Activated T-helper 1 cell treated with anti-CD3 and anti-CD28 coated beads, Interleukin-12 subunit alpha, Interleukin-12 subunit beta, Interleukin-2, Interleukin-4 antibody, amounts not matched to agents 30 ng/mL and 10 ng/mL and 1 ng/mL, durations not matched to agents 14 hours and 24 hours and 36 hours (primary cell): ENCODE results near the gene OR51V1. TPM values are rescaled to one million over a fixed set of nuclear protein-coding genes. Genes with fewer than 3 reads are reported as not detected.
"Not testable (repeated sequence)": the region's sequence is repeated elsewhere in the genome, so short reads cannot be mapped to it uniquely, and the experiment has no call there.

Experiments used
- DNase-seq: peaks from one replicate; pipeline ENCODE4 v3.0.0; 2021; ENCODE audit warnings: low spot score
- H3K27ac Mint-ChIP-seq: one replicate; pipeline ENCODE4 v1.8.0; 2021; ENCODE audit warnings: mild to moderate bottlenecking, mixed read lengths
- H3K27me3 Mint-ChIP-seq: one replicate; pipeline ENCODE4 v1.8.0; 2022; ENCODE audit warnings: mild to moderate bottlenecking, moderate library complexity, mixed read lengths; ENCODE audit not compliant: insufficient read depth
- H3K36me3 Mint-ChIP-seq: one replicate; pipeline ENCODE4 v1.8.0; 2021; ENCODE audit warnings: low read depth, mixed read lengths
- H3K4me1 Mint-ChIP-seq: one replicate; pipeline ENCODE4 v1.8.0; 2021; ENCODE audit warnings: low read depth, mixed read lengths
- H3K4me3 Mint-ChIP-seq: one replicate; pipeline ENCODE4 v1.8.0; 2021; ENCODE audit warnings: mild to moderate bottlenecking, moderate library complexity, mixed read lengths
- H3K9me3 Mint-ChIP-seq: one replicate; pipeline ENCODE4 v1.8.0; 2021; ENCODE audit warnings: mixed read lengths
- intact Hi-C: fragments of 100-400 bp; cut with micrococcal nuclease; formaldehyde crosslinking; loops from one replicate; pipeline ENCODE4 v1.15.1; 2024
- total RNA-seq: library from RNA; stranded (reverse); gene quantifications from 2 replicates; pipeline ENCODE4 v1.2.3, GENCODE V29; 2022

OR51V1 gene, protein sequence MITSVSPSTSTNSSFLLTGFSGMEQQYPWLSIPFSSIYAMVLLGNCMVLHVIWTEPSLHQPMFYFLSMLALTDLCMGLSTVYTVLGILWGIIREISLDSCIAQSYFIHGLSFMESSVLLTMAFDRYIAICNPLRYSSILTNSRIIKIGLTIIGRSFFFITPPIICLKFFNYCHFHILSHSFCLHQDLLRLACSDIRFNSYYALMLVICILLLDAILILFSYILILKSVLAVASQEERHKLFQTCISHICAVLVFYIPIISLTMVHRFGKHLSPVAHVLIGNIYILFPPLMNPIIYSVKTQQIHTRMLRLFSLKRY
- not detected in 2 replicates for total RNA-seq

DNA sequence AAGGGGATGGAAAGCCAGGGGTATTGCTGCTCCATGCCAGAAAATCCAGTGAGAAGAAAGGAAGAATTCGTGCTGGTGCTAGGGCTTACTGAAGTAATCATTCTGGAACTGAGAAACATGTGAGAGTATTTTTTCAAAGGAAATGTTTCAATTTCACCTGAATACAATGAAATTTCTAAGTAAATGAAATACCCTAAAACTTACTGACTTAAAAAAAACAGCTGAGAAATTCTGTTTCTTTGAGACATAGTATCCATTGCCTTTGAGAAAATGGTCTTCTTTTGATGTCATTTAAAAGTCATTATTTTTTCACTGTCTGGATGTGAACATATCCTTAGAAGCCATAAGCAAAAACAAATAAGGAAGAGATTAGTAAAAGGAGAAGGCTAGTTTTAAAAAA, at the start of gene OR51V1:
Gene OR51V1 (minus strand): TSS at position 101 of the 400 bp plus-strand sequence. CDS start 0 bp downstream, at position 101.
- Mint-ChIP-seq H3K27ac (no peak within 1 kb of the TSS), H3K27me3 (no peaks in the 10 kb centered on the region), H3K9me3 (no peaks in the 10 kb centered on the region), H3K36me3 (no peaks in the 10 kb centered on the region), H3K4me3 (no peak within 1 kb of the TSS), H3K4me1 (no peaks in the 10 kb centered on the region)
- intact Hi-C loops: no loop called here
- no peak for DNase-seq

DNA sequence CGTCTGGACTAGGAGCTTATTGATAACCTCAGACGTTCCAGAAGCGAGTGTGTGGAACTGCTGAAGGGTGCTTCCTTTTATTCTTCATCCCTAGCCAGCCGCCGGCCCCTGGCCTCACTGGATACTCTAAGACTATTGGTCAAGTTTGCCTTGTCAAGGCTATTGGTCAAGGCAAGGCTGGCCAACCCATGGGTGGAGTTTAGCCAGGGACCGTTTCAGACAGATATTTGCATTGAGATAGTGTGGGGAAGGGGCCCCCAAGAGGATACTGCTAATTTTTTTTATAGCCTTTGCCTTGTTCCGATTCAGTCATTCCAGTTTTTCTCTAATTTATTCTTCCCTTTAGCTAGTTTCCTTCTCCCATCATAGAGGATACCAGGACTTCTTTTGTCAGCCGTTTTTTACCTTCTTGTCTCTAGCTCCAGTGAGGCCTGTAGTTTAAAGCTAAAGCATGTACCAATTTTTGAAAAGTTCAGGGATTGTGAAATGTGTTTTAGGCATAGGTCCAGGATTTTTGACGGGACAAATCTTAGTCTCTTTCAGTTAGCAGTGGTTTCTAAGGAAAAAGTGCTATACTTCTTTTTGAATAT, 49.4 kb upstream of the OR51V1 start, which contains the start of gene HBG1:
Gene HBG1 (minus strand): TSS at position 51 of the 590 bp plus-strand sequence. CDS start 53 bp downstream, outside the sequence.
- H3K4me1 Mint-ChIP-seq, intact Hi-C loops, H3K36me3 Mint-ChIP-seq, DNase-seq, H3K4me3 Mint-ChIP-seq, H3K27ac Mint-ChIP-seq, H3K9me3 Mint-ChIP-seq, H3K27me3 Mint-ChIP-seq: not testable (repeated sequence)

DNA sequence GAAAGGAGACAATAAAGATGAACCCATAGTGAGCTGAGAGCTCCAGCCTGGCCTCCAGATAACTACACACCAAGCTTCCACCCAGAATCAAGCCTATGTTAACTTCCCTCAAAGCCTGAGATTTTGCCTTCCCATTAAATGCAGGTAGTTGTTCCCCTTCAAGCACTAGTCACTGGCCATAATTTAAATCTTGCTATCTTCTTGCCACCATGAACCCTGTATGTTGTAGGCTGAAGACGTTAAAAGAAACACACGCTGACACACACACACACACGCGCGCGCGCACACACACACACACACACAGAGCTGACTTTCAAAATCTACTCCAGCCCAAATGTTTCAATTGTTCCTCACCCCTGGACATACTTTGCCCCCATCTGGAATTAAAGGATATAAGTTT, 48.0 kb upstream of the OR51V1 start:
- DNase-seq, intact Hi-C loops, H3K9me3 Mint-ChIP-seq, H3K4me3 Mint-ChIP-seq, H3K4me1 Mint-ChIP-seq, H3K27me3 Mint-ChIP-seq, H3K27ac Mint-ChIP-seq, H3K36me3 Mint-ChIP-seq: not testable (repeated sequence)

DNA sequence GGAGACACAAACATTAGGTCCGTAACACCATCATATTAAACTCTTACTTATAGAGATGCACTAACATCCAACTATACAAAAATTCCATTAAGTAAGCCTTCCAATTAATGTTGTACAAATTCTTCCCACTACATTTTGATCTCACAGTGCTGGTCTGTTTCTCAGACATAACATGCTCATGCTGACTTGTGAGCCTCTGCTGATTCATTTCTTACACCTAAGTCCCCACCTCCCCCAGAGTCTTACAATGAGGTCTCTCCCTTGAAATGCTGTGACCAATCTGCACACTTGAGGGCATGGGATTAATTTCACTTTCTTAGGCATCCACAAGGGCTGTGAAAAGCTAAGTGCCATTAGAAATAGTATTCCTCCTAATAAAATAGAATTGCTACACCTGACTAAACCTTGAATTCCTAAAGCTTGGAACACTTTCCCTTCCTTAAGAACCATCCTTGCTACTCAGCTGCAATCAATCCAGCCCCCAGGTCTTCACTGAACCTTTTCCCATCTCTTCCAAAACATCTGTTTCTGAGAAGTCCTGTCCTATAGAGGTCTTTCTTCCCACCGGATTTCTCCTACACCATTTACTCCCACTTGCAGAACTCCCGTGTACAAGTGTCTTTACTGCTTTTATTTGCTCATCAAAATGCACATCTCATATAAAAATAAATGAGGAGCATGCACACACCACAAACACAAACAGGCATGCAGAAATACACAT, 47.1 kb upstream of the OR51V1 start:
- no peaks in the 10 kb centered on the region for H3K9me3 Mint-ChIP-seq
- DNase-seq: no peak
- no peak overlapping the region for H3K27ac Mint-ChIP-seq
- H3K4me3 Mint-ChIP-seq: no peak overlapping the region
- no peaks in the 10 kb centered on the region for H3K4me1 Mint-ChIP-seq
- H3K27me3 Mint-ChIP-seq: peaks cover 2% of the 10 kb centered on the region
- no peaks in the 10 kb centered on the region for H3K36me3 Mint-ChIP-seq
- intact Hi-C loops: no loop called here

DNA sequence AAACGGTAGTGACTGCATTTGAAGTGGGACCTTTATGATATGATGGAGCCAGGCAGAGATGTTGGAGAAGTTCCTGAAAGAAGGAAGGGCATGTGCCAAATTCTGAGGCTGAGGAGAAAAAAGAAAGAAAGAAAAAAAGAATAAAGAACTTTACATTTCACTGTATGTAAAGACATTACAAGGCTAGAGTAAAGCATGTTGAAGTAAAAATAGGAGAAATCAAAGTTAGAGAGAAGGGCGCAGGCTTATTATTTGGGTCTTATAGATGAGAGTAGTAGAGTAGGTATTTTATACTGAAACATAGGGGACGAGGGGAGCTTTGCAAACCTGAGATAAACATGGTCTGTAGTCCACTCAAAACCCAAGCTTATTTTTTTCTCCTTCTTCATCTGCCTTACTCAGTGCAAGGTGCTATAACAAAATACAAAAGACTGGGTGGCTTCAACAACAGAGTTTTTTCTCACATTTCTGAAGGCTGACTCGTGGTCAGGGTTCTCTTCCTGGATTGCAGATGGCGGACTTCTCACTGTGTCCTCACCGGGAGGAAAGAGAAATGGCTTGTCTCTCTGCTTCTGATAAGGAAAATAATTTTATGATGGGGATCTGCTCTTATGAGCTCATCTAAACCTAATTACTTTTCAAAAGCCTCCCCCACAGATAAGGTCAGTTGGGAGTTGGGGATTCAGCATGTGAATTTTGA, 46.4 kb upstream of the OR51V1 start:
- Mint-ChIP-seq H3K4me1 (no peaks in the 10 kb centered on the region), H3K4me3 (no peak overlapping the region), H3K9me3 (no peaks in the 10 kb centered on the region), H3K27ac (no peak overlapping the region), H3K36me3 (no peaks in the 10 kb centered on the region), H3K27me3 (peaks cover 2% of the 10 kb centered on the region)
- intact Hi-C loops: no loop called here
- DNase-seq: no peak

DNA sequence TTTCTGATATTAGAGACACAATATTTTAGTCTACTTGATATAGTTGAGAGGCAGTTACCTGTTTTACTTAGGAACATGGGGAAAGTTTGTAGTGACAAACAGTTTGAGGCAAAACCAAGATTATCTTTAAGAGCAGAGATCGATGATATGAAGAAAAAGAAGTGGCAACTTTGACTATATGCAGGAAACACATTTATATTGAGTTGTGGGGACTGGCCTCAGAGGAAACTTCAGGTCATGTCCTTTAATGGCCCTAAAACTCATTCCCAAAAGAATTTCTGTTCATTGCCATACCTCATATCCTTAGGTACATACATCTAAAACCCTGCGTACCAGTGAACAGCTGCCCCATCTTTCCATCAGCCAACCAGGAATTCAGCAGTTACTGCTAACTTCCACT, 44.7 kb upstream of the OR51V1 start:
- Mint-ChIP-seq H3K27ac (no peak overlapping the region), H3K36me3 (no peaks in the 10 kb centered on the region), H3K27me3 (peaks cover 2% of the 10 kb centered on the region), H3K9me3 (no peaks in the 10 kb centered on the region), H3K4me1 (no peaks in the 10 kb centered on the region), H3K4me3 (no peak overlapping the region)
- no peak for DNase-seq
- intact Hi-C loops: no loop called here

DNA sequence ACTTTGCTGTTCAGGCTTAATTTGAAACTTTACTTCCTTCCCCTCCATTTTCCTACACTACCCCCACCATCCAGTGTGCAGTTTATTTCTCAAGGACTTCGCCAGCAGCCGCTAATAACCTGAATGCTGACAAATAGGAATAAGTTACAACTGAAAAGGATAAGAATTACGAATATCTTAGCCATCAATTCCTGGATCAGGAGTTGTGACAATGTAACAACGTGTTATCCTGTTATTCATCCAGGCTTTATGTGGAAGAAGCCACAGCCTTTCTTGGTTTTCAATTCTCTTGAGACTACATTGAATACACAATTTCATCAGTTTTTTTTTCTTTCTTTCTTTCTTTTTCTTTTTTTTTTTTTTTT, 43.3 kb upstream of the OR51V1 start:
- H3K9me3 Mint-ChIP-seq: no peaks in the 10 kb centered on the region
- H3K4me3 Mint-ChIP-seq: no peak overlapping the region
- intact Hi-C loops: no loop called here
- H3K27ac Mint-ChIP-seq: no peak overlapping the region
- DNase-seq: no peak
- no peaks in the 10 kb centered on the region for H3K36me3 Mint-ChIP-seq
- peaks cover 2% of the 10 kb centered on the region for H3K27me3 Mint-ChIP-seq
- no peaks in the 10 kb centered on the region for H3K4me1 Mint-ChIP-seq

DNA sequence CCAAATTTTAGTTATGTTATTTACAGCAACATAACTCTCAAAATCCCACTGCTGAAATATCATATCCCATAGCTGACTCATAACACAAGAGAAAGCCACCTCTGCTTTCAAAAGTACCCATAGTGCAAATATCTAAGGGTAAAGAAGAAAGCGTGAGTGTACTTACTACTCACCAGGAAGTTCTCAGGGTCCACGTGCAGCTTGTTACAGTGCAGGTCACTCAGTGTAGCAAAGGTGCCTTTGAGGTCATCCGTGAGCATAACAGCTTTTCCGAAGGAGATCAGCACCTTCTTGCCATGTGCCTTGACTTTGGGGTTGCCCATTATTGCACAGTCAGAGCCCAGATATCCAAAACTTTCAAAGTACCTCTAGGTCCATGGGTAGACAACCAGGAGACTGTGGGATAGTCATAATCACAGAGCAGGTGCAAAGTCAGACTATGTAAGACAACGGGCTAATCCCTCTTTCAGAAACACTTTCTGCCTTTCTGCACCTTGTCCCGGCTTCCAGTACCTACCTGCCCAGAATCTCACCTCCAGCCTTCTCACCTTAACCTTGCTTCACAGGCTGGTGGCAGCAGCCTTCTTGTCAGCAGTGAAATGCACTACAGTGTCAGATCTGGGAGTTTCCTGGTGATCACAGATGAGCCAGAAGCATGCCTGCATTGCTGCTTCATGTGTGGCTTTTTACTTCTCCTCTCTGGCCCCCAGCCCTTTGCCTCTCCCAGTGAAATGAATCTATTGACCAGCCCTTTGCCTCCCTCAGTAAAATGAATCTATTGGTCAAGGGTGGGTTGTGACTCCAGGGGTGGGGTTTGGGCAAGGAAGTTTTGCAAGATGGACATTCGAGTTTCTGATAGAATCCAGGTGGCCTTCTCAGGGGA, 42.7 kb upstream of the OR51V1 start:
- Mint-ChIP-seq H3K36me3 (no peaks in the 10 kb centered on the region), H3K9me3 (no peaks in the 10 kb centered on the region), H3K27me3 (peaks cover 2% of the 10 kb centered on the region), H3K4me1 (no peaks in the 10 kb centered on the region), H3K27ac (no peak overlapping the region), H3K4me3 (no peak overlapping the region)
- intact Hi-C loops: no loop called here
- DNase-seq: no peak

DNA sequence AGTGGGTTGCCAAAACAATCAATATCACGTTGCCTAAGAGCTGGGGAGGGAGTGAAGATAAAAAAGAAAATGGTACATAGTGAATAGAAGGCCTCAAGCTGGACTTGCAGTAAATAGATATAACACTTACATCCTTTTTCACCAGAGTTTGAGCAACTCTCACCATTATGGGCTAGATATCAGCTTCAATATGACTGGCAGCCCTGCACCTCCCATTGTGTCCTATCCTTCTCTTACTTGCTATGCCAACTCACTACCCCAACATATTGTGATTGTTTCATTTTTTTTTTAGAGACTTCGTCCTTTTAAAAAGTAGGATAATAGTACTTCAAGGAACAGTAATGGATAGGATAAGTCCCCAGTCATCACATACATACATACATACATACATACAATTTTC, 41.7 kb upstream of the OR51V1 start:
- H3K27me3 Mint-ChIP-seq: peaks cover 2% of the 10 kb centered on the region
- H3K4me1 Mint-ChIP-seq: no peaks in the 10 kb centered on the region
- intact Hi-C loops: no loop called here
- H3K4me3 Mint-ChIP-seq: no peak overlapping the region
- no peaks in the 10 kb centered on the region for H3K36me3 Mint-ChIP-seq
- DNase-seq: no peak
- no peaks in the 10 kb centered on the region for H3K9me3 Mint-ChIP-seq
- H3K27ac Mint-ChIP-seq: no peak overlapping the region

DNA sequence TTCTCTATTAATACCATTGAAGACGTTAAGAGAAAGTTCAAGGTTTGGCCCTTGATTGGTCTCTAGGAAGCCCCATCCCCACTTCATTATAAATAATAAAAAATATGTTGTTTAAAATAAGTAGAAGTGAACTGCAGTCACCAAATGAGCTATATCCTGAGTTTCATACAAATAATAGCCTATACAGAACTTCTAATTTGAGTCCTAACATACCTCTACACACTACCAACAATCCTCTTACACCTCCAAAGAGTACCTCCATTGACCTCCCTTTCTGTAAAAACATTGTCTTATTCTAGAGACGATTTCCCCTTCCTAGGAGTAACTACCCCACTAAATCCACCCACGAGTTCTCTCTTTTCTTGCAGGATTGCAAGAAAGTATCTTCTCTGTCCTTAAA, 41.0 kb upstream of the OR51V1 start:
- H3K4me3 Mint-ChIP-seq: no peak overlapping the region
- intact Hi-C loops: no loop called here
- H3K36me3 Mint-ChIP-seq: no peaks in the 10 kb centered on the region
- H3K27me3 Mint-ChIP-seq: peaks cover 2% of the 10 kb centered on the region
- no peaks in the 10 kb centered on the region for H3K4me1 Mint-ChIP-seq
- H3K9me3 Mint-ChIP-seq: no peaks in the 10 kb centered on the region
- no peak for DNase-seq
- H3K27ac Mint-ChIP-seq: no peak overlapping the region

DNA sequence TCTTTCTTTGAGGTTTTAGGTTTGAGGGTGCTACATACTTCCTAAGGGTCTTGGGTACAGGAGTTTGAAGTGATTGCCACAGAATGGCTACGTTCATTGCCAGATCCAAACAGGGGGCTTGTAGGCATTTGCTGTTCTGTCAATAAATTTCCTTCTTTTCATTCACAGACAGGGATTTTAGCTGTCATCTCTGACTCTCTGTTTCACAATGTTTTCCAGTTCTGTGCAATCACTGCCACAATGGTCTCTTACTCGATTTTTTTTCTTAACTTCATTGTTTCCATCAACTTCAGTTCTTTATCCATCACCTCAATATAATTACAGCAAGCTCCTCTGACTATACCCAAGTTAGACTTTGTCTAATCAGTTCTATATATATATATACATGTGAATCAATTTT, 40.0 kb upstream of the OR51V1 start:
- Mint-ChIP-seq H3K4me3 (no peak overlapping the region), H3K4me1 (no peaks in the 10 kb centered on the region), H3K36me3 (no peaks in the 10 kb centered on the region), H3K9me3 (no peaks in the 10 kb centered on the region), H3K27ac (no peak overlapping the region), H3K27me3 (peaks cover 1% of the 10 kb centered on the region)
- intact Hi-C loops: no loop called here
- DNase-seq: no peak

DNA sequence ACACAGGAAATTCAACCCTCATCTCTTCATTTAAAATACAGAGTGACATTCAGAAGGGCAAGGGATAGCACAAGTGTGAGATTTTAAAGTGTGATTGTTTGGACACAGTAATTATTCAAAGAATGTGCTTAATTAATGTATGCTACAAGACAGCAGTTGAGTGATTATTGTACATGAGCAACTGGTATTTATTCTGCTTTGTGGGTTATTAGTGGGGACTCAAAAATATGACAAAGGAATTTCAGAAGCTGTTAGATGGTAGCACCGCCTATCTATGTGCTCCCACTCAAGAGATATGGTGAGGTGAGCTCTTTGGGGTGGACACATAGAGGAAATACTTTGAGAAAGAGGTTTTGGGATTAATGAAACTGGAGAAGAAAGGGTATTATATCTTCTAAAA, 39.6 kb upstream of the OR51V1 start:
- DNase-seq: no peak
- Mint-ChIP-seq H3K4me3 (no peak overlapping the region), H3K27me3 (no peaks in the 10 kb centered on the region), H3K9me3 (no peaks in the 10 kb centered on the region), H3K36me3 (no peaks in the 10 kb centered on the region), H3K27ac (no peak overlapping the region), H3K4me1 (no peaks in the 10 kb centered on the region)
- intact Hi-C loops: no loop called here
